Amniotic stem cell (primary cell): Measurements from ENCODE around the gene TMPRSS9.
A peak's percentile ranks its signal among the peaks of the same experiment; 100 is the strongest.

Source experiments
- DNase-seq: peaks from one replicate; lab custom pipeline; 2025; lab: John Stamatoyannopoulos, UW

The TMPRSS9 gene

GRCh38 chr19:2361246-2362045 lies 1.4 kb downstream of the TMPRSS9 start:
- no peak for DNase-seq

- no peak for DNase-seq
Observed at GRCh38 chr19:2362046-2362969, 2.2 kb downstream of the TMPRSS9 start.

- no peak for DNase-seq
Observed at GRCh38 chr19:2362970-2363300, 2.9 kb downstream of the TMPRSS9 start.

GRCh38 chr19:2363419-2363818 lies 3.4 kb downstream of the TMPRSS9 start:
- DNase-seq: no peak

- no peak for DNase-seq
Observed at GRCh38 chr19:2365201-2365970, 5.3 kb downstream of the TMPRSS9 start.

- DNase-seq: no peak
Observed at GRCh38 chr19:2371656-2372055, 11.6 kb downstream of the TMPRSS9 start.

GRCh38 chr19:2372076-2372612 lies 12.1 kb downstream of the TMPRSS9 start:
- no peak for DNase-seq

GRCh38 chr19:2374808-2375207 lies 14.7 kb downstream of the TMPRSS9 start:
- DNase-seq: no peak

GRCh38 chr19:2375353-2376121 lies 15.5 kb downstream of the TMPRSS9 start:
- no peak for DNase-seq

GRCh38 chr19:2376784-2377519 lies 16.9 kb downstream of the TMPRSS9 start:
- no peak for DNase-seq

- no peak for DNase-seq
Observed at GRCh38 chr19:2380567-2380966, 20.5 kb downstream of the TMPRSS9 start.

- no peak for DNase-seq
Observed at GRCh38 chr19:2381148-2381820, 21.2 kb downstream of the TMPRSS9 start.

GRCh38 chr19:2382530-2383222 lies 22.6 kb downstream of the TMPRSS9 start:
- DNase-seq: no peak

- DNase-seq: no peak
Observed at GRCh38 chr19:2385053-2385721, 25.1 kb downstream of the TMPRSS9 start.

GRCh38 chr19:2387367-2388288 lies 27.6 kb downstream of the TMPRSS9 start:
- no peak for DNase-seq

- DNase-seq: no peak
Observed at GRCh38 chr19:2389594-2389993, 29.5 kb downstream of the TMPRSS9 start.

- DNase-seq: peak; percentile 62
Observed at GRCh38 chr19:2391118-2391725, 31.2 kb downstream of the TMPRSS9 start.
